Activated naive CD4-positive, alpha-beta T cell treated with Interleukin-2 at 50 U/mL for 16 hours (primary cell): ENCODE measurements around the gene BCL2.

Source experiments
- DNase-seq: peaks from one replicate; pipeline ENCODE4 v3.0.0-alpha.2; 2020

Gene BCL2

DNA sequence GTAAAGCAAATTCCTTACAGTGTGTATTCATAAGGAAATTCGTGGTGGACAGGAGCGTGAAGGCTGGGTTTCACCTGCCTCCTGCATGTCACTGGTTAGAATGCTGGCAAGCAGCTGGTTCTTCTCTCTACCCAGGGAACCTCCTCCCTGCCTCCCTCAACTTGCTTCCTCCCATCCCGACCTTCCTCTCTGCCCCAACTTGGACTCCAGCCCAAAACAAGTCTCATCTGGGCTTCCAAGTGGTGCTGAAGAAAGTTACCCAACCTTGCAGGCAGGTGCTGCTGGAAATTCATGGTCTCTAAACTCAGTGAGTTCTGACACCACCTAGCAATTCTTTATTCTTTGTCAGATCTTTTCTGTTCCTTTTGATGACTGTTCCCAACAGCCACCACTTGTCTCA is 184.5 kb downstream of the BCL2 start:
- DNase-seq = no peak

DNA sequence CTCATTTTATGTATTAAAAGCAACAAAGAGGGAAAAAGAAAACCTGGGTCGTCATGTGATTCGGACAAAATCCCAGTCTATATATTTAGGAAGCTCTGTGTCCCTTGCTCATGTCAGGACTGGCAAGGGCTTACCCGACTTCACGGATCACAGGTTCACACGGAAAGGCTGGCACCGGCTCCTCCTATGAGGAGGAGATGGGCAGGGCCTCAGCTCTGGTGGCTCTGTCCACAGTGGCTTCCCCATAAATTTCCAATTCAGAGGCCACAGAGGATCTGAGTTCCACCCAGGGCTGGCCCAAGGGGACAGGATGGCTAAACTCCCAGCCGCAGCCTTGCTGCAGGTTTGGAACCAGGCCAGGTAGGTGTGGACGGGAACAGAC is 186.8 kb downstream of the BCL2 start:
- DNase-seq = no peak

DNA sequence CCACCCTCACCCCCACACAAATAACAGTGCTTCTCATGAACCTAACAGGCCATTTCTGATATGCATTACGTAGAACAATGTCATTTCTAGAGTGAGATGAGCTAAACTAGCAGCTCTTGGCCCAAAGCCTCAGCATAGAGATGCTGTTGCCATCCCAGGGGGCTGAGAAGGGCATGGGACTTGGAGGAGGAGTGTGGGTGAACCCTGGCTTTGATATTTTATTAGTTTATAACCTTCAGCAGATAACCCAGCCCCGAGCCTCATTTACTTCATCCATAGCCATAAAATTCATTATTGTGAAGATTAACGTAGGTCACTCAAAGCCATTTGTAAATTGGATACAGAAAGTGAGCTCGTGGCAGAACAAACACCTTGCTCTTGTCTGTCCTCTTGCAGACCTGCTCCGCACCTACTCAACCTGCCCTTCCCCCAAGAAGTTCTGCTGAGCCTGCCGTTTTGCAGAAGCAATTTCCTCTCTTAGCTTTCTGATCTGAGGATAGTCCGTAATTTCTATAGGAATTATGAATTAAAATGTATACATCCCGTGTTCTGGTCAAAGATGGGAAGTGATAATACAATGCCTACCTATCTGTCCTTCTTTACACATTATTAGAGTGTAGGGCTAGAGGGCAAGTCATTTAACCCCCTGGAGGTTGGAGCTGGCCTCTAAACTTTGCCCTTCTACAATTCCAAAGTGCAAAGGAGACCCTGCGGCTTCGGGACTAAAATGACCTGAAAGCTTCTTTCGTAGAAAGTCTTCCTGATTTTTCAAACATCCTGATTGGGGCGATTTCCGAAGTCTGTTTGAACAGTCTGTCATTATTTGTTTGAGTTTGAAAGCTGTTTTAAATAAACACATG is 187.4 kb downstream of the BCL2 start:
- DNase-seq = no peak

DNA sequence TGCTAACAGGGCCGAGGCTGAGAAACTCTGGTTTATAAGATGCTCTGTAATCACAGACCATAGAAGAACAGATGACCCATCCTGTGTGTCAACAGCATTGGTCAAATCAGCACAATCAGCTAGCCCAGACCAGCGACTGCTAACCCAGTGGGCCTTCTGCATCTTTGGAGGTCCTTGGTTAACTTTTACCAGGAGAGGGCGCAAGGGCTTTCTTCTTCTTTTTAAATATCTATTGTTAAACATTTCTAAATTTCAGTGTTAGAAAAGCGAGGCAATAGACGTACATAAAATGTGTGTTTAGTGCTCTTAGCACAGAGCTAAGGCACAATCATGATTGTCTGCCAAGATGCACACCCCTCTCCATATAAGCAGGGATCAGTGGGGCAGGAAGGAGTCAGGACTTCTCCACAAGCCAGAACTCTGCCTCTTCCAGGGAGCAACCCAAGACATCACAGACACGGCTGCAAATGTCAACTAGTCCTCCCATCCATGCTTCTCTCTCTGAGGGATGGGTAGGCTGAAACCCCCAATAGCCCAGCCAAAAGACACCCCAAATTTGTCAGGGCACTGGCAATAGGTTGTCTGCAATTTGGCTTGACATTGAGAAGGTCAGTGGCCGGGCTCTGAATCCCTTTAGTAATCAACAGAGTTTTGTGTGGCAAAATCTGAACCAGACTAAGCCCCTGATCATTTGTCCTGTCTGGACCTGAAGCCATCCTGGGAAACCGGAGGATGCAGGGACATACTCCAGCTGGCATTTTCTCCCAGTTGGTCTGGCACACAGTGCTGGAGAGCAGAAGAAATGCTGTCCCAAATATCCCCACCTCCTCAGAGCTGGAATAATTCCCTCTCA is 188.2 kb downstream of the BCL2 start:
- peak; percentile 58 for DNase-seq

DNA sequence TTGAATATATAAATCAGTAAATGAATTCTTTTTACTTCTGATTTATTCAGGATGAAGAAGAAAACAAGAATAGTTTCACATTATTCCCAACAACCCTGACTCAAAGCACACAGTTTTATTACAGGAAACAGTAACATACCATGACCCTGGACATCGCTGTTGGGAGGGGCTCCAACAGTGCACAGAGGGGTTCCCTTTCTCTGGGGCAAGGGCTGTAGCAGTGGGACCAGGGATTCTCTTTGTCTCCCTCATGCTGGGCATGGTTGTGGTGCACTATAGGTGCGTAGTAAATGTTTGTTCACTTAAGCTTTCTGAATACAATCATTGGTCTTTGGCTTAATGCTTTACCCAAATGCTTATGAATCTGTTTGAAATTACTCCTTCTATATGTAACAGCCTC is 189.4 kb downstream of the BCL2 start:
- DNase-seq = no peak

DNA sequence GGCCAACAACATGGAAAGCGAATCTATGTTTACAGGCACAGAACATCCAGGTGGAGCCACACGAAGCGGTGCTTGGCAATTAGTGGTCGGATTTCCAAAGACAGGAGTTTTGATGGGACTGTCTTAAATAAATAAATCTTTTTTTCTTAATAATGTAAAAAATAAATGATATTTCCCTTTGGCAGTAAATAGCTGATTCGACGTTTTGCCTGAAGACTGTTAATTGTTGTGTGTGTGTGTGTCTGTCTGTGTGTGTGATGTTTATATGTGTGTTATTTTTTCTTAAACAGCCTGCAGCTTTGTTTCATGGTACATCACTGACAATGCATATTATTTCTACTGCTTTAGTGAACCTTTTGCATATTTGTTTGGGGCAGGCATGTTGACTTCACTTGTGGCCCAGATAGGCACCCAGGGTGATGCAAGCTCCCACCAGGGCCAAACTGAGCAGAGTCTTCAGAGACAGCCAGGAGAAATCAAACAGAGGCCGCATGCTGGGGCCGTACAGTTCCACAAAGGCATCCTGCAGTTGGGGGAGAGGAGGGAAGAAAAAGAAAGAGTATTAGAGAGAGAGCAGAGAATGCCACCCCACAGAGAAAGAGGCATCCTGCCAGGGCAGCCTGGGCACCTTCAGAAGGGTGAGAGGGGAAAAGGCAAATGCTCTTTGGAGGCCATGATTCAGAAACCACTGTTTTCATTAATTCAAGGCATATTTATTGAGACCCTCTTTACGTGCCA is 191.2 kb downstream of the BCL2 start:
- no peak for DNase-seq

DNA sequence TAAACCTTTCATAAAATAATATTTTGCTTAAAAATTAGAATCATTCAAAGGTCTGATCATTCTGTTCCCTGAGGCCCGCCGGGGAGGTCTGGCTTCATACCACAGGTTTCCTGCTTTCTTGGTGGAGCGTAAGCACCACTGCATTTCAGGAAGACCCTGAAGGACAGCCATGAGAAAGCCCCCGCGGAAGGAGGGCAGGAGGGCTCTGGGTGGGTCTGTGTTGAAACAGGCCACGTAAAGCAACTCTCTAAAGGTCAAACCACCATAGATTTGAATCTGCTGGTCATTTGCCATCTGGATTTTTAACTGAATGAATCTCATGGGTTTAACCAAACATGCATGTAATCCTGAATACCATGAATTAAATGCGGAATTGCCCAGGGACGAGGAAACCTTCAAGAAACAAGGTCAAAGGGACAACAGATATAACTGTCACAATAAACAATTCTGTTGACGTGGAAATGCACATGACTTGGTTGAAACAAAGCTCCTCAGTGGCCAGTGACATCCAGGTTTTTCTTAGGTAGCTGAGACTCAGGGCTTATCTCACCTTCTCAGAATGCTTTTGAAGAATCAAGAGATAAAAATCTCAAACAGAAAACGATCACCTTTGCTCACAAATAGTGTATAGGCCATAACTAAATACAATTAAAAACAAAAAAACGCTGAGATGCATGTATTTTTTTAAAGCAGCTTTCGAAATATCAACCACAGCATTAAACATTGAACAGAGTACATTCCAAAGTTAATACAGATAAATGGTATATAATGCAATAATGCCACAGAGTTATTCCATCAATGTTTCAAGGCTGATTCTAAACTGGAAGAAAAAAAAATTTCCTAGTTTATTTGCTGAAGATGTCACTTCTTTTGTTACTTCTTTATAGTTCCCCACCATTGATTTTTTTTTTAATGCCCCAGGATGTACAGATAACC is 193.2 kb downstream of the BCL2 start:
- DNase-seq = no peak

DNA sequence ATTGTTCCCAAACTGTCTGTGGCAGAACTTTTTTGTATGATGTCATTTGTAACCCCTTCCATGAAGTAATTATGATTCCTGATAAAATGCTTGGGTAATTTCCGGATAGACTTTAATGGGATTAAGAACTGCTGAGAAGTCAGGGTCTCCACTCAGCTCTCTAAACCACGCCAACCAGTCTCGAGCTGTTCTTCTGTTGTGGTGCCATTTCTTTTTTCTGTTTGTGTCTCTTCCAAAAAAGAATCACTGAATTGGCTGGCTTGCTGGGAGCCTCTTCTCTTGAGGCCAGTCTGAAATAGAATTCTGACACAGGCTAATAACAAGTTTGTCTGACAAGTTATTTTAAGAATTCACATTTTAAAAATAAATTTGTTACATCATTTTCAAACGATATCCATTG is 198.9 kb downstream of the BCL2 start:
- no peak for DNase-seq

DNA sequence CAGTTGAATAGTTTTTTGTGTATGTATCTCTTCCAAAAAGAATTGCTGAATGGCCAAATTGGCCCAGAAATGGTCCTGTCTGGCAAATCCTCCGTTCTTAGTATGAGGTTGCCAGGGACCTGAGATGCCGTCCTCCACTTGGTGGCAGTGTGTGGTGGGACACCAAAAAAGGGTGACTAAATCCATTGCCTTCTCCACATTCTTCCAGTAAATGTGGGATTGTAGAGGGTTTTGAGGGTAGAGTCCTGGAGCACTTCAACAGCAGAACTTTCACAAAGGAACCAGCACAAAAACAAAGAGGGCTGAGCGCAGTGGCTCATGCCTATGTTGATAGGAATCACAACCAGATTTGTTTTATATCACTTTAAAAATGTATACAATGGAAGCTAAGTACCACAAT is 199.9 kb downstream of the BCL2 start:
- peak; percentile 24 for DNase-seq

DNA sequence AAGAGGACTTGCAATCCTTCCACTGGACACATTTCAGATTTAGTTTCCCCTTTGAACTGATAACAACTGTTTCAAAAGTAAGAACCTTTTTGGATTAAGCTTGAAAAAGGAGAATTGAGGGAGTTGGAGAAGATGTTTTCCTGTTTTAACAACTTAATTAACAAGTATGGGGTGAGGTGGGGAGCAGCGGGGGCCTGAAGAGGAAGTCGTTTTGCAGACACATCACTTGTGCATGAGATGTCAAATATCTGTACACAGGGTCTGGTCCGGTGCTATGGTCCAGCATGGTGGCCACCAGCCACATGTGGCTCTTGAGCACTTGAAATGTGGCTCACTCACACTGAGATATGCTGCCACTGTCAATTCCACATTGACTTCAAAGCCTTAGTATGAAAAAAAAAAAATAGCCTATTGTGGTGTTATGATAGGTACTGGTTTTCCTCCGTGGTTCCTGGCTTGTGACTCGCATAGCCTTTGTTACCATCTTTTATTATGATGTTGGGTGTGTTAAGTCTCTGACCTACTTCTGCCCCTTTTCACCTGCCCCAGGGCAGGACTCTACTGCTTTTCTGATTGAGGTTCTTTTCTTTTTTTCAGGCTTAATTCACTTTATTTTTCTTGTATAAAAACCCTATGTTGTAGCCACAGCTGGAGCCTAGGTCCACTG is 205.5 kb downstream of the BCL2 start:
- no peak for DNase-seq

DNA sequence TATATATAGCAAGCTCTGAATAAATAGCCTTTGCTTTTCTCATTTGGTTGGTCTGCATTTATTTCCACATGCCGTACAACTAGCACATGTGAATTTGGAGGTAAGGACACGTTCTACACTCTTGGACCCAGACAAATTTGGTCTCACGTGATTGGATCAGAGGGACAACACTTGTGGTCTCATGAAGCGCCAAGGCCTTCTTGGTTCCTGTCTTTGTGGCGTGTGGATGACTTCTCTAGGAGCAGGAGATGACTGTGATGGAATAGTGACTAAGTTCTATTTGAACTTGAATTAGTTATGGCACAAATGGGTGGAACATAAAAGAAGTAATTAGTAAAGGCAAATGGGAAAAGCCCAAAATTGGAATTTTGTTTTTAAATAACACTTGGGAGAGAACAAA is 206.9 kb downstream of the BCL2 start:
- DNase-seq = no peak

DNA sequence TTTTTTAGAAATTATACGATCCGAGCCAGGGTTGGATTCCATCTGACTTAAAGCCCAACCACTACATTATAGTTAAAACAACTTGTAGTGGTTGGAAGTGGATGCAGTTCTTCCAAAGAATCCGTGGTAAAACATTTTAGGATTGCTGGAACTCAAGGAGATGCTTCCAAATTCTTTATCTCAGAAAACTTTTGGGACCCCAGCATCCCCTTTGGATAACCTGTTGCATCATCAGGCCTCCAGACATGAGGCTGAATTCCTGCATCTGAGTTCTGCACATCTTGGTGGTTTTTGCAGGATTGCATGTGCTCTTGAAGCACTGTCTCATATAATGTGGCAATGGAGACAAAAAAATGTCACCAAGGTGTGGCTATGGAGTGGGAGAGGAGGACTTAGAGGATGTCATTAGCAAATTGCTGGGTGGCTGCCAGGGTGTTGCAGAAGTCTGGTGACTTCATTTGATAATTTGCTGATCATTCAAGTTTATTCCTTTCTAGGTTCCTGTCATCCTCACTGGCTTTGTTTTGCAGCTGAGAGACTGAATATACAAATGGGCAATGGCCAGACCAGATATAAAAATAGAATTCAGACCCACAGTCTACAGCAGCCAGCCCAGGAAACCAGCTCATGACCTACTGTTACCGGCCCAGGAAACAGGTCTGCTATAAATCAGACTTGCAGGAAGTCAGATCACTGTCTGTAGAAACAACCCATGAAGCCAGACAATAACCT is 207.7 kb downstream of the BCL2 start:
- DNase-seq = no peak

DNA sequence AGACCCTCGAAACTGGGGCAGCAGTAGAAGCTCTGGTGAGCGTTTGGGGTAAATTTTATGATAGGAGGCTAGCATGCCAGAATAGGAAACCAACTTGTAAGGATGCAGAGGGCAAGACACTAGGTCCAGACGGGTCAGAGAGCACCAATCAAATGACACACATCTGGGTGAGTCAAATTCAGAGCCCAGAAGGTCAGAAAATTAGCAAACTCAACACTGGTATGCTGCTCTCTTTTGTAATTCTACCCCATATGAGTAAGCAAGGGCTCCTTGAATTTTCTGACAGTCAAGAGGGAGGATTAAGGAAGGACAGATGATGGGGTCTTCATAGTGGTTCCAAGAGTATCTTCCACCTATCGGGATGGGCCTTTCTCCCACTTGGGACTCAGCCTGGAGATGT is 209.8 kb downstream of the BCL2 start:
- no peak for DNase-seq

DNA sequence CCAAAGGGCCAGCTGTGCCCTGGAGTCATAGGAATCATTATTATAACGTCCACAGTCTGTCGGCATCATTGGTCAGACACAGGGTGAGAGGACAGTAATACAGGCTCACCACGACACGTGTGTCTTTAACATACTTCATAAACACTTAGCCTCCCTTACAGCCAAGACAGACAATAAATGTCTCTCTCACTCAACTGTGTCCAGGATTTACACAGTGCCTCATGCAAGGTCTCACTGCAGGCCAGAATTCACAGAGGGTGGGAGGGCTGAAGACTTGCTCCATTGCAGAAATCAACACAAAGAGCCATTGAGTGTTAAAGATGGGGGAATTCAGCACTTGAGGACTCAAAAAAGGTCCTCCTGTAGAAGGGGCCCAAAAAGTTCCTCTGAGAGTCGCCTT is 210.5 kb downstream of the BCL2 start:
- no peak for DNase-seq

DNA sequence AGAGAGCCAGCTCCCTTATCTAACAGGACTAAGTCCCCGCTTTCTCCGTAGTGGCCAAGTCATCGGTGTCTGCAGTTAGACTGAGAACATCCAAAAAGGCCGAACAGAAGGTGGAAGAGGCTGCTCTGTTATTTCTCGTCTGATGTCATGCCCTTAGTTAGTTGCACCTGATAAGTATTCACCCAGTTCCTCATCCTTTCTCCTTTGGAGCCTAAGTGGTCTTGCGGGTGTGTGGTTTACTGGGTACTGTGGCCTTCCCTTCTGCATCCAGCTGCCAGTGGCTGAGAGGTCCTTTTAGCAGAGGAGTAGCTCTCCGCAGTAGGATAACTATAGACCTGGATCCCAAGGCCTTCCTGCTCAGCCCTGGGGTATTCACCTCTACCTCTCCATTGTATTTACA is 211.6 kb downstream of the BCL2 start:
- DNase-seq = no peak

DNA sequence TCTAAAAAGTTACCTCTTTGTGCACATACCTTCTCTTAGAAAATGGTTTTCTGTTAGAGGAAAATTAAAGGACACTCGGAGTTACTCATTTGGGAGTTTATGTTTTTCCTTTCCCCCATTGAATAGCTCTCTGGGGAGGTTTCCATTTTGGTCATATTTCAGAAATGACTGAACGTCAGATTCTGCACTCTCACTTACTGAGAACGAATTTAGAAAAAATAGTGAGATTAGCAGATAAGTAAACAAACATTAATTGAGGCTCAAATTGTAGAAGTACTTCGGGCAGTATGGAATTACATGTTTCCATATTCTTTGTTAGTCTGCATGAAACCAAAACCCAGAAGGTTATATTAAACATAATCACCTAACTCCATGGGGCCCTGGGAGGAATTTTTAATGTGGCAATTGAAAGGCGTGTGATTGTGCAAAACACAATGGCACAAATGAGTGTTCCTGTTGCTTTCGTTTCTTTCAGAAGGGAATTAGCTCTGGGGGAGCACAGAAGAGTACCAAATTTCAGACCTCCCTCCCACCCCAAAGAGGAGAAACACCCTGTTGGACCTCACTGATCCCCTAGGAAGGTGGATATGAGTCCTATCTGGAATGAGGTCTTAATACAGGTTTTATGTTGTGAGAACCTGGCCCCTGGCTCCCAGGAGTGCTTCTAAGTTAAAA is 212.3 kb downstream of the BCL2 start:
- no peak for DNase-seq

DNA sequence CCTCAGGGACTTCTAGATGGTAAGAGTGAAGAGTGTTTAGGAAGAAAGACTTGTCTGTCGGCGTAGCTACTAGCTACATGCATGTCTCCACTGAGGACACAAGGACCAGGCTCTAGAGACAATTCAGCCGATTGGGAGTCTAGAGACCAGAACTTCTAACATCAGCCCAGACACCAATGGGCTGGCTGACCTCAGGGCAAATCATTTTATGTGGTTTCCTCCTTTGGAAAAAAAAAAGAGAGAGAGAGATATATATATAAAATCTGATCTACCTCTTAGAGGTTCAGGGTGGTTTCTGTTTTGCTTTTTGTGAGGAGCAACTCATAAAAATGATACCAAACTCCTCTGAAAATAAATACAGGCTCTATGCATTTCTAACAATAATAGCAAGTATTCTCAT is 212.8 kb downstream of the BCL2 start:
- no peak for DNase-seq

DNA sequence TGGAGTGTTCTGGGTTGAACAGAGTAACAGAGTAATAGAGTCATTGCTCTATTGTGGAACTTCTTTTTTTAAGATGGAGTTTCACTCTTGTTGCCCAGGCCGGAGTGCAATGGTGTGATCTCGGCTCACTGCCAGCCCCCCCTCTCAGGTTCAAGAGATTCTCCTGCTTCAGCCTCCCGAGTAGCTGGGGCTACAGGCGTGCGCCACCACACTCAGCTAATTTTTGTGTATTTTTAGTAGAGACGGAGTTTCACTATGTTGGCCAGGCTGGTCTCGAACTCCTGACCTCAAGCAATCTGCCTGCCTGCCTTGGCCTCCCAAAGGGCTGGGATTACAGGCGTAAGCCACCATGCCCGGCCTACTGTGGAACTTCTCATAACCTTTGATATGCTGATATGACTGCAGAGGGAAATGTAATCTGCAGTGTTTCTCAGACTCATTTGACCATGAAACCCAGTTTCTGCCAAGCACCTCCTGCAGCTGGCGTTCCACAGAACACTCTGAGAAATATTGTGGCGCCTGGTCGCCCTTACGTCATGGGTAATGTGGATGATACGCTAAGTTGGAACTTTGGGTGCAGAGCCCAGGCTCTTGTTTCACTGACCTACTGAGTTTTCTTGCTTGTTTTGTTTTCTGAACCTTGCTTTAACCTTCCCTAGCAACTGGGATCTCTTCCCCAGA is 213.8 kb downstream of the BCL2 start:
- DNase-seq = no peak

DNA sequence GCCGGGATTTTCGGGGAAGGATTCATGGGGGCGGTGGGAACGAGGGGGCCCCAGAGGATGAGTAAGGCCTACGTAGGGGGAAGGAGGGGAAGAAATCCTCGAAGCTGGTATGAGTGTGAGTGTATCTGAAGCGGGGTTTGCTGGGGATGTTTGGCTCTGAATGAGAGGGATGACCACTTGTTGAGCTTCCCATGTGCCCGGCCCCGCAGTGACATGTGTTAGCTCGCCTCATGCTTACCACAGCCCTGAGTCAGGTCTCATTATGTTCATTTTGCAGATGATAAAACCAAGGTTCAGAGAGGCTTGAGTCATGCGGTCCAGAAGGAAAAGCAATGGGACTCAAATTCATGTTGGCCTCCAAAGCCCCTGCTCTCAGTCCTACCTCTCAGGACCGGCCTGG is 214.7 kb downstream of the BCL2 start:
- DNase-seq = no peak
